RWPE1 (cell line): Measurements from ENCODE around the gene SOX12.

Source experiments
- CTCF ChIA-PET: fragments of 350-600 bp; sonication (Branson Sonifier 250); formaldehyde crosslinking; extraction: SDS; loops from one replicate; lab custom pipeline; 2021; lab: Yijun Ruan, JAX
- POLR2A ChIA-PET: fragments of 400-600 bp; formaldehyde crosslinking; extraction: SDS; loops from one replicate; lab custom pipeline; 2020; ENCODE audit warnings: antibody characterized with exemption; ENCODE audit not compliant: low non-redundant PET; lab: Yijun Ruan, JAX
- DNase-seq: peaks from one replicate; pipeline ENCODE4 v3.0.0; 2012; ENCODE audit warnings: low spot score
- H3K27ac ChIP-seq: fragments of 450-650 bp; 2 replicates; pipeline ENCODE4 v1.5.1; 2017
- TF ChIP-seq, protein P1 (sequence below): fragments of 450-650 bp; conservative IDR thresholded peaks from 2 replicates; pipeline ENCODE4 v1.5.1; 2017; ENCODE audit warnings: low read depth, mild to moderate bottlenecking

Gene SOX12

DNA sequence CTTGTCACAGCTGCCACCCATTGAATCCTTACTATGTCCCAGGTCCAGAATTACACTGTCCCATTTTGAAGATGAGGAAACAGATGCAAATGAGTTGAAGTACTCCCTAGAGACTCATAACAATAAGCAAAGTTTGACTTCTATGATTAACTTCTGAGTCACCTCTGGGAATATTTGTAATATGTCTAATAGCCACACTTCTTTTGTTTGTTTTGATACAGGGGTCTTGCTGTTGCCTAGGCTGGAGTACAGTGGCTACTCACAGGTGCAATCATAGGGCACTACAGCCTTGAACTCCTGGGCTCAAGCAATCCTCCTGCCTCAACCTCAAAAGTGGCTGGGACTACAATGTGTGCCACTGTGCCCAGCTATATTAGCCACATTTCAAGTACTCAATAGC is 11.4 kb upstream of the SOX12 start:
- CTCF ChIA-PET: interaction anchor here (0.7 kb wide), 1 partner anchor 51 kb away, joined by 3 read pairs; no protein-coding TSS in a partner anchor
- peak overlapping the region; percentile 38 for H3K27ac ChIP-seq
- POLR2A ChIA-PET: no interaction called here

DNA sequence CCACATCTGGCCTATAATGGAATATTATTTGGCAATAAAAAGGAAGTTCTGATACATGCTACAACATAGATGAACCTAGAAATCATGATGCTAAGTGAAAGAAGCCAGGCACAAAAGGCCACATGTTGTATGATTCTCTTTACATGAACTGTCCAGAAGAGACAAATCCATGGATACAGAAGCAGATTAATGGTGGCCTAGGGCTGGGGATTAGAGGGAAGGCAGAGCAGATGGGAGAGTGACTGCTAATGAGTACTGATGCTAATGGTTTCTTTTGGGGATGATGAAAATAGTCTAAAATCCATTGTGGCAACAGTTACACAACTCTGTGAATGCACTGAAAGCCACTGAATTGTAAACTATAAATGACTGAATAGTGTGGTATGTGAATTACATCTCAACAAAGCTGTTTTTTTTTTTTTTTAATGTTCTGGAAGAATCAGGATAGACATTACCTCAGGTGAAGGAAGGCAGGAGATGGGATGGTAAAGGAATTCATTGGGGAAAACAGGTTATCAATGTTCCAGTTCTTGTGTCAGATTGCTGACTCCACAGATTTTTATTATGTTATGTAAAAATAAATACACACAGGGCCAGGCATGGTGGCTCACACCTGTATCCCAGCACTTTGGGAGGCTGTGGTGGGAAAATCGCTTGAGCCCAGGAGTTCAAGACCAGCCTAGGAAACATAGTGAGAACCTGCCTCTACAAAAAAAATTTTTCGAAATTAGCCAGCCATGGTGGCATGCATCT is 8.9 kb upstream of the SOX12 start:
- POLR2A ChIA-PET: no interaction called here
- CTCF ChIA-PET: no interaction called here
- DNase-seq: no peak
- peak overlapping the region; percentile 7; the same call in 1 of the 2 replicates for H3K27ac ChIP-seq
- TF ChIP-seq, protein P1, sequence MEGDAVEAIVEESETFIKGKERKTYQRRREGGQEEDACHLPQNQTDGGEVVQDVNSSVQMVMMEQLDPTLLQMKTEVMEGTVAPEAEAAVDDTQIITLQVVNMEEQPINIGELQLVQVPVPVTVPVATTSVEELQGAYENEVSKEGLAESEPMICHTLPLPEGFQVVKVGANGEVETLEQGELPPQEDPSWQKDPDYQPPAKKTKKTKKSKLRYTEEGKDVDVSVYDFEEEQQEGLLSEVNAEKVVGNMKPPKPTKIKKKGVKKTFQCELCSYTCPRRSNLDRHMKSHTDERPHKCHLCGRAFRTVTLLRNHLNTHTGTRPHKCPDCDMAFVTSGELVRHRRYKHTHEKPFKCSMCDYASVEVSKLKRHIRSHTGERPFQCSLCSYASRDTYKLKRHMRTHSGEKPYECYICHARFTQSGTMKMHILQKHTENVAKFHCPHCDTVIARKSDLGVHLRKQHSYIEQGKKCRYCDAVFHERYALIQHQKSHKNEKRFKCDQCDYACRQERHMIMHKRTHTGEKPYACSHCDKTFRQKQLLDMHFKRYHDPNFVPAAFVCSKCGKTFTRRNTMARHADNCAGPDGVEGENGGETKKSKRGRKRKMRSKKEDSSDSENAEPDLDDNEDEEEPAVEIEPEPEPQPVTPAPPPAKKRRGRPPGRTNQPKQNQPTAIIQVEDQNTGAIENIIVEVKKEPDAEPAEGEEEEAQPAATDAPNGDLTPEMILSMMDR: no peak

More for the DNA sequence above, 11.4 kb upstream of the SOX12 start:
- TF ChIP-seq, protein P1: no peak
- DNase-seq: peak; percentile 82

DNA sequence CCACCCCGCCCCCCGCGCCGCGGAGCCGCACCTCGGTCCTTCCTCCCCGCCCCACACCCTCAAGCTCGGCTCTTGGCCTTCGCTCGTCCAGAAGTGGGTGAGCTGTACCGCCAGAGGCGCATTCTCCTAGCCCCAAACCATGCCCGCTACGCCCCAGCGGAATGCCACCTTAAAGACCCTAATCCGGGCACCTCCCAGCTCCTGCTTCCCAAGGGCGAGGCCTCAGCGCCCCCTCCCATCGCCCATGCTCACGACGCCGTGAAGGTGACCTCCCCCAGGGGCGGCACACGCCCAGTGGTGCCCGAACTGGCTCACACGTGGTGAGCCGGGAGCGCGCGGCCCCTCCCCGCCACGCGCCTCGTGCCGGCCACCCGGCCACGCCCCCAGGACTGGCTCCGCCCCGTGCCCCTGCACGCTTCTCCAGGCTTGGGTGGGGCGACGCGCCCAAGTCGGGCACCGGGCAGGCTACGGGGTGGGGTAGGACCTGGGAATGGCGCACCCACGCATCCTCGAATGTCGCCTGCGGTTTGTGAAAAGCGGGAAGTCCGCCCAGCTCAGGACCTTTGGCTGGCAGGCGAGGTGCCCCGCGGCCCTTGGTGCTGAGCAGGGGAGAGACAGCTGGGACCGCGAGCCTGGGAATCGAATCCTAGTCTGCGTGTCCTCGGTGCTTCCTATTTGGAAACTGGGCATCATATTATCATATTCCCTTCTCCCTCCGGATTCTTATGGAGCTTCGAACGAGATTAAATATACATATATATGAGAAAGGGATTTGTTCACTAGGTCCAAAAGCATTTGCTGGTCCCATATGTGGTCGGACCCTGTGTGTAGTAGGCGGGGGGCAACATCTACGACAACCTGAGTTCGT is 941 bp upstream of the SOX12 start:
- TF ChIP-seq, protein P1: no peak; the same call in 1 of the 2 replicates
- POLR2A ChIA-PET: interaction anchor here (0.9 to 1.3 kb wide), 2 partner anchors 25 to 26 kb away, joined by 3 to 8 read pairs; no protein-coding TSS in a partner anchor
- CTCF ChIA-PET: interaction anchor here (0.7 to 1.4 kb wide), 2 partner anchors 11 to 25 kb away, joined by 3 read pairs; no protein-coding TSS in a partner anchor
- peak overlapping the region; percentile 96 for H3K27ac ChIP-seq
- peak; percentile 91 for DNase-seq

DNA sequence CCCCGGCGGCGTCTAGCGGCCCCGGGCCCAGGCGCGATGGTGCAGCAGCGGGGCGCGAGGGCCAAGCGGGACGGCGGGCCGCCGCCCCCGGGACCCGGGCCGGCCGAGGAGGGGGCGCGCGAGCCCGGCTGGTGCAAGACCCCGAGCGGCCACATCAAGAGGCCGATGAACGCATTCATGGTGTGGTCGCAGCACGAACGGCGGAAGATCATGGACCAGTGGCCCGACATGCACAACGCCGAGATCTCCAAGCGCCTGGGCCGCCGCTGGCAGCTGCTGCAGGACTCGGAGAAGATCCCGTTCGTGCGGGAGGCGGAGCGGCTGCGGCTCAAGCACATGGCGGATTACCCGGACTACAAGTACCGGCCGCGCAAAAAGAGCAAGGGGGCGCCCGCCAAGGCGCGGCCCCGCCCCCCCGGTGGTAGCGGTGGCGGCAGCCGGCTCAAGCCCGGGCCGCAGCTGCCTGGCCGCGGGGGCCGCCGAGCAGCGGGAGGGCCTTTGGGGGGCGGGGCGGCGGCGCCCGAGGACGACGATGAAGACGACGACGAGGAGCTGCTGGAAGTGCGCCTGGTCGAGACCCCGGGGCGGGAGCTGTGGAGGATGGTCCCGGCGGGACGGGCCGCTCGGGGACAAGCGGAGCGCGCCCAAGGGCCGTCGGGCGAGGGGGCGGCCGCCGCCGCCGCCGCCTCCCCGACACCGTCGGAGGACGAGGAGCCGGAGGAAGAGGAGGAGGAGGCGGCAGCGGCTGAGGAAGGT is 715 bp downstream of the SOX12 start:
- ChIA-PET POLR2A (interaction anchor here (1.4 kb wide), 1 partner anchor 28 kb away, joined by 3 read pairs; no protein-coding TSS in a partner anchor), CTCF (interaction anchor here (0.5 to 0.6 kb wide), 2 partner anchors 147 to 152 kb away, joined by 3 to 5 read pairs; no protein-coding TSS in a partner anchor)
- TF ChIP-seq, protein P1: no peak
- no peak for DNase-seq
- peak overlapping the region; percentile 96 for H3K27ac ChIP-seq

DNA sequence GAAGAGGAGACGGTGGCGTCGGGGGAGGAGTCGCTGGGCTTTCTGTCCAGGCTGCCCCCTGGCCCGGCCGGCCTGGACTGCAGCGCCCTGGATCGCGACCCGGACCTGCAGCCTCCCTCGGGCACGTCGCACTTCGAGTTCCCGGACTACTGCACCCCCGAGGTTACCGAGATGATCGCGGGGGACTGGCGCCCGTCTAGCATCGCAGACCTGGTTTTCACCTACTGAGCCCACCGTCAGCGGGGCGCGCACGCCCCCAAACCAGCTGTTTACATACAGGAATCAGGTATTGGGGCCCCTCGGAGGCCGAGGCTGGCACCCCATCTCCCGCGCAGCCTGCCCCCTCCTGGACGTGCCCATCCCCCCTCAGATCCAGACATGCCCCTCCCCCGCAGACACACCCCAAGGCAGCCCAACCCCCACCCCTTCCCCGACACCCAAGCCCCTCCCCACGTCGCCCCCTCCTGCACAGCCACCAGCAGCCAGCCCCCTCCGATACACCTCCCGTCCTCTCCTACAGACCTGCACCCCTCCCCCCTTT is 1.4 kb downstream of the SOX12 start:
- no peak for DNase-seq
- CTCF ChIA-PET: interaction anchor here (0.5 to 0.6 kb wide), 2 partner anchors 147 to 152 kb away, joined by 3 to 5 read pairs; no protein-coding TSS in a partner anchor
- POLR2A ChIA-PET: no interaction called here
- TF ChIP-seq, protein P1: no peak
- peak overlapping the region; percentile 96 for H3K27ac ChIP-seq
